Epithelial cell of proximal tubule (primary cell): ENCODE results near the gene RAP1GDS1. TPM values are rescaled to one million over a fixed set of nuclear protein-coding genes. Genes with fewer than 3 reads are reported as not detected.
"Not testable (repeated sequence)": the region's sequence is repeated elsewhere in the genome, so short reads cannot be mapped to it uniquely, and the experiment has no call there.

Experiments
- DNase-seq: peaks from one replicate; pipeline ENCODE4 v3.0.0-alpha.2; 2011; ENCODE audit warnings: low read depth
- H3K4me3 ChIP-seq: 2 replicates; pipeline ENCODE4 v1.5.1; 2011; ENCODE audit warnings: low read depth, mild to moderate bottlenecking, low read length
- CTCF ChIP-seq: conservative IDR thresholded peaks from 2 replicates; pipeline ENCODE4 v1.5.1; 2012; ENCODE audit warnings: low read depth, mild to moderate bottlenecking, low read length
- total RNA-seq: library from RNA; depleted of rRNA; stranded (reverse); fragments of >200 nt; gene quantifications from 2 replicates; pipeline ENCODE4 v1.2.3, GENCODE V29; 2015

RAP1GDS1 gene
- total RNA-seq, 1 donor from 2014 or later, result 32.4 TPM

GRCh38 chr4:98343626-98344025, 82.4 kb downstream of the RAP1GDS1 start:
- no peak overlapping the region for H3K4me3 ChIP-seq
- no peak for DNase-seq
- TF ChIP-seq CTCF, result no peak

GRCh38 chr4:98345838-98346237, 84.7 kb downstream of the RAP1GDS1 start:
- no peak overlapping the region for H3K4me3 ChIP-seq
- TF ChIP-seq CTCF, result no peak
- DNase-seq, result no peak

GRCh38 chr4:98352396-98352795, 91.2 kb downstream of the RAP1GDS1 start:
- no peak for TF ChIP-seq CTCF
- no peak overlapping the region for H3K4me3 ChIP-seq
- DNase-seq, result no peak

- no peak for TF ChIP-seq CTCF
Measured at GRCh38 chr4:98352940-98353339, 91.8 kb downstream of the RAP1GDS1 start.

GRCh38 chr4:98358630-98359248, 97.6 kb downstream of the RAP1GDS1 start:
- DNase-seq, result no peak
- H3K4me3 ChIP-seq, result no peak overlapping the region
- TF ChIP-seq CTCF, result no peak

More at GRCh38 chr4:98352940-98353339, 91.8 kb downstream of the RAP1GDS1 start:
- DNase-seq, result no peak
- no peak overlapping the region for H3K4me3 ChIP-seq

GRCh38 chr4:98359646-98360045, 98.5 kb downstream of the RAP1GDS1 start:
- DNase-seq, result no peak
- TF ChIP-seq CTCF, result no peak
- no peak overlapping the region for H3K4me3 ChIP-seq

GRCh38 chr4:98363431-98363830, 102.2 kb downstream of the RAP1GDS1 start:
- H3K4me3 ChIP-seq, result no peak overlapping the region
- DNase-seq, result no peak
- no peak for TF ChIP-seq CTCF

GRCh38 chr4:98366275-98366674, 105.1 kb downstream of the RAP1GDS1 start:
- not testable (repeated sequence) for H3K4me3 ChIP-seq, DNase-seq

GRCh38 chr4:98368000-98368399, 106.8 kb downstream of the RAP1GDS1 start:
- not testable (repeated sequence) for H3K4me3 ChIP-seq, DNase-seq
